Stomach (tissue), 9 donors: ENCODE results near the gene RAI1. TPM values are rescaled to one million over a fixed set of nuclear protein-coding genes. Genes with fewer than 3 reads are reported as not detected.

ENCODE experiments used
- DNase-seq, 2 donors: peaks; one replicate each; pipeline versions ENCODE4 v3.0.0 to v3.0.0-alpha.2; 2013 to 2019
- H3K27ac ChIP-seq, 5 donors: fragments of 200-600 bp in 4 of 5; sonication (generic) in 4 of 5; one replicate each; pipeline ENCODE4 v1.5.1; 2013 to 2019; ENCODE audit warnings: mild to moderate bottlenecking in 1 of 5, moderate library complexity in 1 of 5
- H3K27me3 ChIP-seq, 3 donors: fragments of 200-600 bp; sonication (generic); one replicate each; pipeline ENCODE4 v1.5.1; 2017 to 2019; ENCODE audit warnings: mixed run types in 1 of 3
- H3K36me3 ChIP-seq, 4 donors: fragments of 200-600 bp; sonication (generic); 1 replicate in 3 of 4; 2 replicates in 1 of 4; pipeline ENCODE4 v1.5.1; 2016 to 2019
- H3K4me1 ChIP-seq, 4 donors: fragments of 200-600 bp; sonication (generic); one replicate each; pipeline ENCODE4 v1.5.1; 2016 to 2019
- H3K4me3 ChIP-seq, 4 donors: fragments of 200-600 bp; sonication (generic) in 3 of 4; one replicate each; pipeline ENCODE4 v1.5.1; 2016 to 2019; ENCODE audit warnings: mild to moderate bottlenecking in 1 of 4
- H3K9me3 ChIP-seq, 4 donors: fragments of 200-600 bp; sonication (generic); one replicate each; pipeline ENCODE4 v1.5.1; 2016 to 2019
- EP300 ChIP-seq: sonication (generic); formaldehyde crosslinking; IDR thresholded peaks from one replicate; pipeline ENCODE4 v1.6.1; 2017; ENCODE audit warnings: antibody characterized with exemption
- POLR2A ChIP-seq, 4 donors: fragments of 450-650 bp; IDR thresholded peaks; one replicate each; pipeline ENCODE4 v1.6.1; 2016; ENCODE audit warnings: antibody characterized with exemption in 4 of 4, control low read depth in 2 of 4, mild to moderate bottlenecking in 1 of 4, moderate library complexity in 1 of 4
- POLR2AphosphoS5 ChIP-seq, 3 donors: sonication (generic); formaldehyde crosslinking; IDR thresholded peaks; one replicate each; pipeline ENCODE4 v1.6.1; 2016; ENCODE audit warnings: antibody characterized with exemption in 3 of 3
- WGBS, 5 donors: extraction: QIAGEN DNeasy Blood & Tissue Kit in 3 of 5; methylation state at CpG; one replicate each; pipeline versions ENCODE4 v1.1.5 to v1.1.7; 2013 to 2018; 5-methylcytosine and 5-hydroxymethylcytosine counted together
- intact Hi-C: fragments of 100-400 bp; cut with DNase I; formaldehyde crosslinking; loops from one replicate; pipeline ENCODE4 v1.15.1; 2023; ENCODE audit warnings: low total_unique reads
- polyA plus RNA-seq, 3 donors: library from polyadenylated mRNA; stranded (reverse); fragments of 200-250 nt; gene quantifications; one replicate each; pipeline ENCODE4 v1.2.3, GENCODE V29; 2013
- total RNA-seq, 5 donors: library from RNA; depleted of rRNA; stranded (reverse); fragments of >200 nt; gene quantifications; one replicate each; pipeline versions ENCODE4 v1.1.0 to v1.2.3, GENCODE V29; 2014 to 2016
- TF ChIP-seq, protein P1 (sequence below), 7 experiments: fragments of 450-650 bp in 4 of 7; fragments of 200-600 bp in 3 of 7; sonication (generic) in 3 of 7; IDR thresholded peaks; one replicate each; pipeline ENCODE4 v1.5.1; 2016 to 2019; ENCODE audit warnings: antibody characterized with exemption in 7 of 7, control low read depth in 2 of 7, mild to moderate bottlenecking in 1 of 7
- donor health status: healthy with polysubstance abuse.
- donor health status: Bipolar disorder and iron deficiency.
- donor health status: healthy.

The RAI1 gene
- total and polyA plus RNA-seq, 8 donors: 4.6 to 94.5 (median 28.3) TPM

DNA sequence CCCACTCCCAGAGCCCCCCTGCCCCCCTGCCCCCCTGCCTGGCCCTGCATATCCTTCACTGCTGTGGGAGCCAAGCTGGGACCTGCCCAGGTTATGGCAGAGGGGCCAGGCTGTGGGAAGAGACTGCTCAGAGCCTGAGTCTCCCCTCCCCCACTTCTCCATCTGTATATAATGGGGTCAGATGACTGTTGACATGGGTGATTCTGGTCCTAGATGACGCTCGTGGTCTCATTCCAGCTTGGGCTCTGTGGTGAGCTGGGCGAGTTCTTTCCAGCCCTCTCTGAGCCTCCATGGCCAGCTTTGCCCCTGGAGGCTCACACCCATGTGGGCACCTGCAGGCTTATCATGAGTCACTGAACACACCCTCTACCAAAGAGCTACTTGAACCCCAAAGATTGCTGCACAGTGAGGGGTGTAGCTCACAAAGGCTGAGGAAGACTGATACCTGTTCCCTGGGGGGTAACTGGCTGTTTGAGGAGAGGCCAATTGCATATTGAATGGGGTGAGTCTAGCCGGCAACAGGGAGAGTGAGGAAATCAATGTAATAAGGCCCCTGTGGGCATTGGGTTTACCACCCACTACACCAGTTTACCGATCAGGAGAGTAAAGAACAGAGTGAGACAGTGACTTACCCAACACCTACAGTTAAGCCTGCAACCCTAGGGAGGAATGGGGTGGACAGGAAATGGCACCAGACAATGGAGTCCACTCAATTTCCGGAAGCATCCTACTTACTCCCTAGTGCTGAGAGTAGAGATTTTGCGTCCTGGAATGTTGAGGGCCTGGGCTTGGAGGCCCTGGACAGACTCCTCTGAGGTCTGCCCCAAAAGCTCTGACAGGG lies 159.7 kb downstream of the RAI1 start:
- intact Hi-C loops: no loop called here
- WGBS, 5 donors: 48 to 63% (median 52%) methylated on average over 5 to 7 of the region's 7 CpGs
- H3K4me1 ChIP-seq: peaks cover 41 to 61% (median 55%) of the 10 kb centered on the region in 4 donors

DNA sequence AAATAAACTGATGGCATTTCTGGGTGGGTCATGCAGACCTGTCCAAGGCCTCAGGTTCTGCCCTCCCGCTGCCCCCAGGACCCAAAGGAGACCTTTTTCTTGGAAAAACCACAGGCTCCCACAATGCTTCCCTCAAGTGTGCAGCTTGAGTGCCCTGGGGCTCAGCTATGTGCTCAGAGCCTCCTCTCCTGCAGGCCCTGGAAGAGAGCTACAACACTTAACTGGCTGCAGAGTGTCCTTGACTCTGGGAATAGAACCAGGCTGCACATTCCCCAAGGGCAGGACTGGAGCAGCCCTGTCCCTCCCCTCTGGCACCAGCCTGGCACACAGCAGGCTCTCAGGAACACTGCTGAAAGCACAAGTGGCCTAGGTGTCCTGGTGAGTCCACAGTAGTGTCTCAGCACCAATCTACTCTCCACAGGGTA lies 160.4 kb downstream of the RAI1 start:
- 78 to 100% (median 92%) methylated on average over 1 of the region's 1 CpG for WGBS, 5 donors
- H3K27me3 ChIP-seq: no peaks in the 10 kb centered on the region
- H3K4me3 ChIP-seq: no peak overlapping the region
- H3K27ac ChIP-seq: peak overlapping the region; percentile 98 to 100 (median 99)
- TF ChIP-seq POLR2AphosphoS5 (IDR thresholded peaks at IDR 0.05) (peak in 1 of 3 donors; percentile 5), EP300 (no peak), POLR2A (IDR thresholded peaks at IDR 0.05) (no peak)
- TF ChIP-seq, protein P1, sequence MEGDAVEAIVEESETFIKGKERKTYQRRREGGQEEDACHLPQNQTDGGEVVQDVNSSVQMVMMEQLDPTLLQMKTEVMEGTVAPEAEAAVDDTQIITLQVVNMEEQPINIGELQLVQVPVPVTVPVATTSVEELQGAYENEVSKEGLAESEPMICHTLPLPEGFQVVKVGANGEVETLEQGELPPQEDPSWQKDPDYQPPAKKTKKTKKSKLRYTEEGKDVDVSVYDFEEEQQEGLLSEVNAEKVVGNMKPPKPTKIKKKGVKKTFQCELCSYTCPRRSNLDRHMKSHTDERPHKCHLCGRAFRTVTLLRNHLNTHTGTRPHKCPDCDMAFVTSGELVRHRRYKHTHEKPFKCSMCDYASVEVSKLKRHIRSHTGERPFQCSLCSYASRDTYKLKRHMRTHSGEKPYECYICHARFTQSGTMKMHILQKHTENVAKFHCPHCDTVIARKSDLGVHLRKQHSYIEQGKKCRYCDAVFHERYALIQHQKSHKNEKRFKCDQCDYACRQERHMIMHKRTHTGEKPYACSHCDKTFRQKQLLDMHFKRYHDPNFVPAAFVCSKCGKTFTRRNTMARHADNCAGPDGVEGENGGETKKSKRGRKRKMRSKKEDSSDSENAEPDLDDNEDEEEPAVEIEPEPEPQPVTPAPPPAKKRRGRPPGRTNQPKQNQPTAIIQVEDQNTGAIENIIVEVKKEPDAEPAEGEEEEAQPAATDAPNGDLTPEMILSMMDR (IDR thresholded peaks at IDR 0.05): no peak
- intact Hi-C loops: no loop called here
- H3K4me1 ChIP-seq: peaks cover 41 to 60% (median 53%) of the 10 kb centered on the region in 4 donors
- H3K36me3 ChIP-seq: peaks cover 0 to 13% (median 11%) of the 10 kb centered on the region in 4 donors
- H3K9me3 ChIP-seq: no peaks in the 10 kb centered on the region
- peak in 1 of 2 donors; percentile 57 for DNase-seq

More for the DNA sequence above, 159.7 kb downstream of the RAI1 start:
- TF ChIP-seq POLR2AphosphoS5 (IDR thresholded peaks at IDR 0.05) (no peak), EP300 (no peak), POLR2A (IDR thresholded peaks at IDR 0.05) (no peak)
- TF ChIP-seq, protein P1 (IDR thresholded peaks at IDR 0.05): no peak
- H3K36me3 ChIP-seq: peaks cover 0 to 6% (median 5%) of the 10 kb centered on the region in 4 donors
- DNase-seq: peak in 1 of 2 donors; percentile 74
- H3K9me3 ChIP-seq: no peaks in the 10 kb centered on the region
- H3K4me3 ChIP-seq: peak overlapping the region; percentile 42 to 51 (median 48)
- H3K27me3 ChIP-seq: no peaks in the 10 kb centered on the region
- H3K27ac ChIP-seq: peak overlapping the region; percentile 98 to 100 (median 99)

DNA sequence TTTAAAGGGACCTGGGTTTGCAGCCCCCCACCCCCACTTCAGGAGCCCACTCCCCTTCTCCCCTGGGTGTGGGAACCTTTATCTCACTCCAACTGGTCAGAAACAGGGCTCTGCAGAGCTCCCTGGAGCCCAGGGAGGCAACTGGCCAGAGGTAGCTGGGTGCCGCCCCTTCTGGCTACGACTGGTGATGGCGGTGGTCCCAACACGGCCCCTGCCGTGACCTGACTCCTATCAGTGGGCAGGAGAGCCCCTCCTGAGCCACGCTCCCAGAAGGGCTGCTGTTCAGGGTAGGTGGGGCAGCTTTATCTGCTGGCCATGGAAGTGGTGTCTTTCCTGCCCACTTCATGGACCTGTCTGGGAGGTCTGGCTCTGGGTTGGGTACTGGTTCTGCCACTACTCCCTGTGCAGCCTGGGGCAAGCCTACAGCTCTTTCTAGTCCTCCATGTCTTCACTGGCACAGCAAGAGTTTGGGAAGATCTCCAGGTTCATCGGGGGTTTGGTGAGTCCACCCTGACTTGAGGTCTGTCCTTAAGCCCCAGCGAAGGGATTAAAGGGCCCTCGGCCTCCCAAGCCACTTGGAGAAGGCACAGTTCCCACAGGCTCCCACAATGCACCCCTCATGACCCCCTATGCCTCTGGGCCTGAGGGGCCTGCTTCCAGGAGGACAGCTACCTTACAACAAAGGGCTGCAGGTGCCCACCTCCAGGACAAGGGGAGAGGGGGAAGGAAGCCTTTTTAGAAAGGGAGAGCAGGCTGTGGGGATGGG lies 161.0 kb downstream of the RAI1 start:
- TF ChIP-seq POLR2A (IDR thresholded peaks at IDR 0.05) (no peak), POLR2AphosphoS5 (IDR thresholded peaks at IDR 0.05) (no peak), EP300 (no peak)
- TF ChIP-seq, protein P1 (IDR thresholded peaks at IDR 0.05): no peak
- Histone ChIP-seq H3K4me3 (no peak overlapping the region), H3K27me3 (no peaks in the 10 kb centered on the region), H3K9me3 (no peaks in the 10 kb centered on the region), H3K36me3 (peaks cover 0 to 20% (median 18%) of the 10 kb centered on the region in 4 donors), H3K4me1 (peaks cover 35 to 55% (median 48%) of the 10 kb centered on the region in 4 donors), H3K27ac (peak overlapping the region; percentile 98 to 100 (median 99))
- DNase-seq: no peak
- 48 to 64% (median 59%) methylated on average over 6 to 9 of the region's 9 CpGs for WGBS, 5 donors
- intact Hi-C loops: no loop called here

DNA sequence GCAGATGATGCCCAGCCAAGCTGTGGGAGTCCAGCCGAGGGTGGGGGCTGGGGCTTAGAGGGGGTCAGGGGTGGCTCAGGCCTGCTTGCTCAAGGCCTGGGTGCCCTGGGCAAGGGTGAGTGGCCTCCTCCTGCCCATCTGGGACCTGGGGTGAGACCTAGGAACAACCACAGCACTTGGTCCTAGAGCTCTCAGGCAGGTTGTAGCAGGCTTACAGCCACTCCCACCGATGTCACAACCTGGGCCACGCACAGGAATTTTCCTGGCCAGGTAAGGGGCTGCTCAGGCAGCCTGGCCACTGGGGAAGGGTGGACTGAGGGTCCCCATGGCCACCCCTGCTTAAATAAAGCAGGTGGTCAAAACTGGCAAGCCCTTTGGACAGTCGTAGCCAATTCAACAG lies 161.8 kb downstream of the RAI1 start:
- Histone ChIP-seq H3K27me3 (no peaks in the 10 kb centered on the region), H3K9me3 (no peaks in the 10 kb centered on the region), H3K4me1 (peaks cover 27 to 53% (median 44%) of the 10 kb centered on the region in 4 donors), H3K27ac (peak overlapping the region in 3 of 5 donors; percentile 26 to 100 (median 98)), H3K4me3 (no peak overlapping the region), H3K36me3 (peaks cover 0 to 25% (median 24%) of the 10 kb centered on the region in 4 donors)
- DNase-seq: no peak
- WGBS, 5 donors: 44 to 76% (median 72%) methylated on average over 1 to 4 of the region's 4 CpGs
- intact Hi-C loops: no loop called here
- TF ChIP-seq, protein P1 (IDR thresholded peaks at IDR 0.05): no peak
- no peak for TF ChIP-seq EP300
- TF ChIP-seq POLR2A (IDR thresholded peaks at IDR 0.05): no peak
- TF ChIP-seq POLR2AphosphoS5 (IDR thresholded peaks at IDR 0.05): no peak
